ENCODE measurements around the gene TIPRL. TPM values are rescaled to one million over a fixed set of nuclear protein-coding genes. Genes with fewer than 3 reads are reported as not detected.

TIPRL gene
- total RNA-seq, 1 experiment from 2014 or later, result 50.0 TPM

- DNase-seq (ENCODE audit: low spot score), result no peak
- Histone ChIP-seq H3K4me3 (ENCODE audit: low read depth, low read length, poor library complexity, severe bottlenecking) (no peak overlapping the region), H3K36me3 (ENCODE audit: insufficient read depth, low read length, poor library complexity, severe bottlenecking) (no peaks in the 10 kb centered on the region), H3K9me3 (ENCODE audit: low read depth, low read length, poor library complexity, severe bottlenecking) (no peaks in the 10 kb centered on the region), H3K27ac (ENCODE audit: low read depth, low read length, poor library complexity, severe bottlenecking) (no peak overlapping the region), H3K4me1 (ENCODE audit: insufficient read depth, low read length, poor library complexity, severe bottlenecking) (peaks cover 18% of the 10 kb centered on the region), H3K27me3 (replicated peaks; ENCODE audit: insufficient read depth, low read depth, low read length, poor library complexity) (no peaks in the 10 kb centered on the region)
- ChIA-PET CTCF (no interaction called here), POLR2A (ENCODE audit: low non-redundant PET) (interaction anchor here (0.6 kb wide), 1 partner anchor 18 kb away, joined by 6 read pairs; no protein-coding TSS in a partner anchor)
- intact Hi-C loops (cut with micrococcal nuclease; ENCODE audit: unreplicated experiment), result no loop called here
- TF ChIP-seq EZH2 (IDR thresholded peaks at IDR 0.05; ENCODE audit: borderline replicate concordance, low read depth, low read length, poor library complexity, severe bottlenecking), result no peak
- TF ChIP-seq, protein P1, sequence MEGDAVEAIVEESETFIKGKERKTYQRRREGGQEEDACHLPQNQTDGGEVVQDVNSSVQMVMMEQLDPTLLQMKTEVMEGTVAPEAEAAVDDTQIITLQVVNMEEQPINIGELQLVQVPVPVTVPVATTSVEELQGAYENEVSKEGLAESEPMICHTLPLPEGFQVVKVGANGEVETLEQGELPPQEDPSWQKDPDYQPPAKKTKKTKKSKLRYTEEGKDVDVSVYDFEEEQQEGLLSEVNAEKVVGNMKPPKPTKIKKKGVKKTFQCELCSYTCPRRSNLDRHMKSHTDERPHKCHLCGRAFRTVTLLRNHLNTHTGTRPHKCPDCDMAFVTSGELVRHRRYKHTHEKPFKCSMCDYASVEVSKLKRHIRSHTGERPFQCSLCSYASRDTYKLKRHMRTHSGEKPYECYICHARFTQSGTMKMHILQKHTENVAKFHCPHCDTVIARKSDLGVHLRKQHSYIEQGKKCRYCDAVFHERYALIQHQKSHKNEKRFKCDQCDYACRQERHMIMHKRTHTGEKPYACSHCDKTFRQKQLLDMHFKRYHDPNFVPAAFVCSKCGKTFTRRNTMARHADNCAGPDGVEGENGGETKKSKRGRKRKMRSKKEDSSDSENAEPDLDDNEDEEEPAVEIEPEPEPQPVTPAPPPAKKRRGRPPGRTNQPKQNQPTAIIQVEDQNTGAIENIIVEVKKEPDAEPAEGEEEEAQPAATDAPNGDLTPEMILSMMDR (conservative IDR thresholded peaks at IDR 0.05; ENCODE audit: low read depth, low read length), result no peak
- no TSS peak for BruUV-seq (replicated peaks)
These were observed 44.1 kb upstream of the TIPRL start for GRCh38 chr1:168134642-168135041.

- peaks cover 18% of the 10 kb centered on the region for H3K4me1 ChIP-seq (ENCODE audit: insufficient read depth, low read length, poor library complexity, severe bottlenecking)
- no peak for TF ChIP-seq EZH2 (IDR thresholded peaks at IDR 0.05; ENCODE audit: borderline replicate concordance, low read depth, low read length, poor library complexity, severe bottlenecking)
- TF ChIP-seq, protein P1 (conservative IDR thresholded peaks at IDR 0.05; ENCODE audit: low read depth, low read length), result no peak
- POLR2A ChIA-PET (ENCODE audit: low non-redundant PET), result no interaction called here
- H3K9me3 ChIP-seq (ENCODE audit: low read depth, low read length, poor library complexity, severe bottlenecking), result no peaks in the 10 kb centered on the region
- H3K27ac ChIP-seq (ENCODE audit: low read depth, low read length, poor library complexity, severe bottlenecking), result no peak overlapping the region
- H3K36me3 ChIP-seq (ENCODE audit: insufficient read depth, low read length, poor library complexity, severe bottlenecking), result no peaks in the 10 kb centered on the region
- no TSS peak for BruUV-seq (replicated peaks)
- no peak for DNase-seq (ENCODE audit: low spot score)
- intact Hi-C loops (cut with micrococcal nuclease; ENCODE audit: unreplicated experiment), result no loop called here
- peak overlapping the region; percentile 92 for H3K4me3 ChIP-seq (ENCODE audit: low read depth, low read length, poor library complexity, severe bottlenecking)
- no peaks in the 10 kb centered on the region for H3K27me3 ChIP-seq (replicated peaks; ENCODE audit: insufficient read depth, low read depth, low read length, poor library complexity)
- CTCF ChIA-PET, result no interaction called here
These were observed 43.4 kb upstream of the TIPRL start for GRCh38 chr1:168135116-168135920.

GRCh38 chr1:168135921-168136708 is 42.6 kb upstream of the TIPRL start:
- H3K36me3 ChIP-seq (ENCODE audit: insufficient read depth, low read length, poor library complexity, severe bottlenecking), result no peaks in the 10 kb centered on the region
- intact Hi-C loops (cut with micrococcal nuclease; ENCODE audit: unreplicated experiment), result no loop called here
- H3K4me3 ChIP-seq (ENCODE audit: low read depth, low read length, poor library complexity, severe bottlenecking), result peak overlapping the region; percentile 92
- POLR2A ChIA-PET (ENCODE audit: low non-redundant PET), result no interaction called here
- H3K27me3 ChIP-seq (replicated peaks; ENCODE audit: insufficient read depth, low read depth, low read length, poor library complexity), result no peaks in the 10 kb centered on the region
- peak overlapping the region; percentile 68 for H3K27ac ChIP-seq (ENCODE audit: low read depth, low read length, poor library complexity, severe bottlenecking)
- no TSS peak for BruUV-seq (replicated peaks)
- CTCF ChIA-PET, result no interaction called here
- no peaks in the 10 kb centered on the region for H3K9me3 ChIP-seq (ENCODE audit: low read depth, low read length, poor library complexity, severe bottlenecking)
- H3K4me1 ChIP-seq (ENCODE audit: insufficient read depth, low read length, poor library complexity, severe bottlenecking), result peaks cover 18% of the 10 kb centered on the region
- peak; percentile 18 for DNase-seq (ENCODE audit: low spot score)
- TF ChIP-seq, protein P1 (conservative IDR thresholded peaks at IDR 0.05; ENCODE audit: low read depth, low read length), result 0 out of 2 replicates have a peak, but pooled peaks have one; percentile 10
- TF ChIP-seq EZH2 (IDR thresholded peaks at IDR 0.05; ENCODE audit: borderline replicate concordance, low read depth, low read length, poor library complexity, severe bottlenecking), result no peak
